ENCODE measurements around the gene HS6ST2.
"Not testable (repeated sequence)": the region's sequence is repeated elsewhere in the genome, so short reads cannot be mapped to it uniquely, and the experiment has no call there.

The HS6ST2 gene

DNA sequence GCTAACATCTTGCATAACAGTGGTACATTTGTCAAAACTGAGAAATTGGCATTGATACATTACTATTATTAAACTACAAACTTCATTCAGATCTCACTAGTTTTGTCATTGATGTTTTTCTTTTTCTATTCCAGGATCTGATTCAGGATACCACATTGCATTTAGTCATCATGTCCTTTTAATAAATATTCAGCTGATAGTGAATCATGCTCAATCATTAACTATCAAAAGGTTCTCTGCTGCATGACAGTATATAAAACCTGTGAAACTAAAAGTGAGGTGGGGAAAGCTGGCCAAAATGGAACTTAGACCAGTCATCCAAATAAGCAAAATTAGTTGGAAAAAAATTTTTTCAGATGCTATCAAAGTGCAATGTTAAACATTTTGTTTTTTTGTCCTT lies 28.1 kb upstream of the HS6ST2 start:
- TF ChIP-seq, protein P1, sequence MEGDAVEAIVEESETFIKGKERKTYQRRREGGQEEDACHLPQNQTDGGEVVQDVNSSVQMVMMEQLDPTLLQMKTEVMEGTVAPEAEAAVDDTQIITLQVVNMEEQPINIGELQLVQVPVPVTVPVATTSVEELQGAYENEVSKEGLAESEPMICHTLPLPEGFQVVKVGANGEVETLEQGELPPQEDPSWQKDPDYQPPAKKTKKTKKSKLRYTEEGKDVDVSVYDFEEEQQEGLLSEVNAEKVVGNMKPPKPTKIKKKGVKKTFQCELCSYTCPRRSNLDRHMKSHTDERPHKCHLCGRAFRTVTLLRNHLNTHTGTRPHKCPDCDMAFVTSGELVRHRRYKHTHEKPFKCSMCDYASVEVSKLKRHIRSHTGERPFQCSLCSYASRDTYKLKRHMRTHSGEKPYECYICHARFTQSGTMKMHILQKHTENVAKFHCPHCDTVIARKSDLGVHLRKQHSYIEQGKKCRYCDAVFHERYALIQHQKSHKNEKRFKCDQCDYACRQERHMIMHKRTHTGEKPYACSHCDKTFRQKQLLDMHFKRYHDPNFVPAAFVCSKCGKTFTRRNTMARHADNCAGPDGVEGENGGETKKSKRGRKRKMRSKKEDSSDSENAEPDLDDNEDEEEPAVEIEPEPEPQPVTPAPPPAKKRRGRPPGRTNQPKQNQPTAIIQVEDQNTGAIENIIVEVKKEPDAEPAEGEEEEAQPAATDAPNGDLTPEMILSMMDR (IDR thresholded peaks at IDR 0.05; ENCODE audit: control insufficient read depth, insufficient read depth, low read depth, low read length, missing control alignments): no peak
- no peak overlapping the region for H3K4me3 ChIP-seq (ENCODE audit: control insufficient read depth, low read depth, low read length)
- DNase-seq (ENCODE audit: low read depth): no peak

DNA sequence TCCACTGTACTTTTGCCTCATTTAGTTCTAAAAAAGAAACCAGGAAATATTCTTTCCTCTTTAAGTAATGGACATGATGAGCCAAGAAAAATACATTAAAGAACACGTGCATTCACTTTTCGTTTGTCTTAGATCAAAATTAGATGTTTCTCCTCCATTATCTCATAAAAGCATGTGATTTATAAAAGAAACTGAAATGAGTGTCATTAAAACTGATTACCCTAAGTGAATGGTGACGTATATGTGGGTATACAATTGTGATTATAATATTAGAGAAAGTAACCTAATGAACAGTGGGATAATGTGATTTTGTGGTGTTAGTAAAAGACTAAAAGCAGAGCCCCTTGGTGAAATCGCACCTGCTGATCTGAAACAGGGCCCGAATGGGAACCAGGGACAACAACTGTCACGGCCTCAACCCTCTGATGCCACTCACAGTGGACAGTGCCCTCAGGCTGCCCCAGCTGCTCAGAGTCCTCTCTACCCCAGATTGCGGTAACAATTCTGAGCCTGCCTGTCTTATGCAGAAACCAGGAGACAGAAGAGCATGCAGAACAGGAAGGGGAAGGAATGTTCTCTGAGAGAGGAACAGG lies 25.7 kb upstream of the HS6ST2 start:
- TF ChIP-seq, protein P1 (IDR thresholded peaks at IDR 0.05; ENCODE audit: control insufficient read depth, insufficient read depth, low read depth, low read length, missing control alignments): no peak
- DNase-seq (ENCODE audit: low read depth): no peak
- no peak overlapping the region for H3K4me3 ChIP-seq (ENCODE audit: control insufficient read depth, low read depth, low read length)

DNA sequence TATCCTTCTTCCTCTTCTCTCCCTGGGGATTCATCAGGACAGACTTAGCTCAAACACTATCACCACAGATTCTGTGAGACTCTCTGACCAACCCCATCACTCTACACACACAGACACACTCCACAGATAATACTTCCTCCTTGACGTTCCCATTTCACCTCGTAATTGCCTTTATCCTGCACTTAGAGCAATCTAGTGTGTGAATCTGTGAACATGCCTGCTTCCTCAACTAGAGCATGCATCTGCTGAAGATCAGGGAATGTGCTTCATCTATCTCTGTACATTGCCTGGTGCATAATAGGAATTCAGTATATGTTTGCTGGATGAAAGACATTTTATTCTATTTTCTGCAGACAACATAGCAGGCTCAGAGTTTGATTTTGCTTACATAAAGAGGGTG lies 25.1 kb upstream of the HS6ST2 start:
- H3K4me3 ChIP-seq (ENCODE audit: control insufficient read depth, low read depth, low read length): no peak overlapping the region
- DNase-seq (ENCODE audit: low read depth): no peak
- TF ChIP-seq, protein P1 (IDR thresholded peaks at IDR 0.05; ENCODE audit: control insufficient read depth, insufficient read depth, low read depth, low read length, missing control alignments): no peak

DNA sequence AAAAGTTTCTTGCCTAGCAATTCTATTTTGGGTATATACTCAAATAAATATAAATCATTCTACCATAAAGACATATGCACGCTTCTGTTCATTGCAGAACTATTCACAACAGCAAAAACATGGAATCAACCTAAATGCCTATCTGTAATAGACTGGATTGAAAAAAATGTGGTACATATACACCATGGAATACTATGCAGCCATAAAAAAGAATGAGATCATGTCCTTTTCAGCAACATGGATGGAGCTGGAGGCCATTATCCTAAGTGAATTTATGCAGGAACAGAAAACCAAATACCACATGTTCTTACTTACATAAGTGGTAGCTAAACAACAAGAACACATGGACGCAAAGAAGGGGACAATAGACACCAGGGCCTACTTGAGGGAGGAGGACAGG lies 21.6 kb upstream of the HS6ST2 start:
- H3K4me3 ChIP-seq (ENCODE audit: control insufficient read depth, low read depth, low read length); DNase-seq (ENCODE audit: low read depth): not testable (repeated sequence)

DNA sequence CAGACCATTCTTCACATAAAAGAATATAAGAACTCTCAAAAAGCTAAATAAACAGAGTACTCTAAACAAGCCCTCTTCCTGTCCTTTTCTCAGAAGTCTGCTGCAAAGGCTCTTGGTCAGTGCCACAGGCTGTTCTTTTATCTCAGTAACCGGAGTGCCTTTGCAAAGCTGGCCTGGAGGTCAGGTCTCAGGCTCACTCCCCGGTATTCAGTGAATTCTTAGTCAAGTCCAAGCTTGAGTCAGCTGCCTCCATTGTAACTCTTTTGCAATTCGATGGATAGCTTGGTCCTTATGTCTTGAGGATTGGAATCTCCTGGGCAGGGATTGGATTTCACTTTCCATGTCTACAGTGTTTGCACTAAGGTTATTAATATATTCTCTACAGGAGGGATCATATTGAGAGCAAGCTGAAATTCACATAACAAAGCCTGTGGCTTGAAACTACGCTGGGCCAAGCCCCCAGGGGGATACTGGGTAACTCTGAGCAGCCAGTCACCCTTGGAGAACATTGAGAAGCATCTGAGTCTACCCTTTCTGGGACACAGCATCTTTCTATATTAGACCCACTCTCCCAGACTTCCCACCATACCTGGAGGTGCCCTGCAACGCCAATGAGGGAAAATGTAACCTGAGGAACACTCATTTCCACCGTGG lies 10.0 kb upstream of the HS6ST2 start:
- TF ChIP-seq, protein P1 (IDR thresholded peaks at IDR 0.05; ENCODE audit: control insufficient read depth, insufficient read depth, low read depth, low read length, missing control alignments): no peak
- no peak for DNase-seq (ENCODE audit: low read depth)
- H3K4me3 ChIP-seq (ENCODE audit: control insufficient read depth, low read depth, low read length): no peak overlapping the region

DNA sequence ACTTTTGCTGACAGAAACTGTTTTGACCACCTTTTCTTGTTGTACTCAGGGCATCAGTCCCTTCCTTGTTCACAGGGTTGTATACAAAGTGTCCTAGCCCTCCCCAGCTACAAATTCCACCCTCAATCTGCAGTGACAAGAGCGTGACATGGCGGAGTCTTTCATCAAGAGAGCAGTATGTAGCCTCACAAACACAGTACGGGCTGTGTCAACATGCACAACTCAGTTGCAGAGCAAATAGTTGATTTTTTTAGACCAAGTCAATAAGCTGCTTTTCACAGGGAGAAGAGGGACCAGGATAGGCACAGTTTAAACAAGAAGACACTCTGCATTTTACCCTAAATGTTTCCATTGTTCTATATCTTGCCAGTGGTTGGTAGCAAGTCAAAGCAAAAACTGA lies 8.6 kb upstream of the HS6ST2 start:
- TF ChIP-seq, protein P1 (IDR thresholded peaks at IDR 0.05; ENCODE audit: control insufficient read depth, insufficient read depth, low read depth, low read length, missing control alignments): no peak
- no peak overlapping the region for H3K4me3 ChIP-seq (ENCODE audit: control insufficient read depth, low read depth, low read length)

DNA sequence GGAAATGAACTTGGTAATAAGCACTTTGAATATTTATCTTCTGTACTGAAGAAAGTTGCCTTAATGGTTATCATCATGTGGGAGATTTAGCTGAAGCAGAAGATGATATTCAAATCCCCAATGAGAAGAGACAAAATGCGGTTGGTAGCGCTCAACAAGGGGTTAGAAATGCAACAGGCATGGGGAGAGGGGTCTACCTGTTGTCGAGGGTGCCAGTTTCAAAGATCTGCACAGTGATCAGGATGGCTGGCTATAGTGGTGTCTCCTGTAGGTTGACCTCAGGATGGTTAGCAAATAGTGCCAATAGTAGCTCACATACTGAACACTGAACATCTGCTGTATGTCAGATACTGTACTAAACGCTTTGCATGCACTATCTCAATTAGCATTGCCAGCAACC lies 7.0 kb upstream of the HS6ST2 start:
- TF ChIP-seq, protein P1 (IDR thresholded peaks at IDR 0.05; ENCODE audit: control insufficient read depth, insufficient read depth, low read depth, low read length, missing control alignments): no peak
- no peak for DNase-seq (ENCODE audit: low read depth)
- no peak overlapping the region for H3K4me3 ChIP-seq (ENCODE audit: control insufficient read depth, low read depth, low read length)

More for the DNA sequence above, 8.6 kb upstream of the HS6ST2 start:
- DNase-seq (ENCODE audit: low read depth): no peak
